HPDE6-E6E7 (cell line): ENCODE measurements around the gene PSMC2.
"Not testable (repeated sequence)": the region's sequence is repeated elsewhere in the genome, so short reads cannot be mapped to it uniquely, and the experiment has no call there.

ENCODE experiments used
- DNase-seq: peaks from one replicate; pipeline ENCODE4 v3.0.0; 2011; ENCODE audit warnings: missing footprints; ENCODE audit errors: extremely low spot score

The PSMC2 gene

GRCh38 chr7:103379270-103379975 lies 32.0 kb downstream of the PSMC2 start:
- DNase-seq = no peak

GRCh38 chr7:103380395-103381191 lies 33.1 kb downstream of the PSMC2 start:
- no peak for DNase-seq

GRCh38 chr7:103381280-103382031 lies 34.0 kb downstream of the PSMC2 start:
- no peak for DNase-seq

- DNase-seq = no peak
Observed at GRCh38 chr7:103382032-103382402, 34.6 kb downstream of the PSMC2 start.

GRCh38 chr7:103387242-103387641 lies 39.8 kb downstream of the PSMC2 start:
- DNase-seq = no peak

GRCh38 chr7:103388469-103389140 lies 41.2 kb downstream of the PSMC2 start:
- DNase-seq = no peak

GRCh38 chr7:103389263-103389662 lies 41.8 kb downstream of the PSMC2 start:
- no peak for DNase-seq

GRCh38 chr7:103391150-103391549 lies 43.7 kb downstream of the PSMC2 start:
- no peak for DNase-seq

GRCh38 chr7:103391976-103392375 lies 44.5 kb downstream of the PSMC2 start:
- DNase-seq = no peak

- no peak for DNase-seq
Observed at GRCh38 chr7:103394566-103394965, 47.1 kb downstream of the PSMC2 start.

GRCh38 chr7:103395071-103395470 lies 47.6 kb downstream of the PSMC2 start:
- no peak for DNase-seq

GRCh38 chr7:103396471-103396870 lies 49.0 kb downstream of the PSMC2 start:
- DNase-seq = no peak

GRCh38 chr7:103398483-103399127 lies 51.2 kb downstream of the PSMC2 start:
- DNase-seq = no peak

GRCh38 chr7:103399687-103400086 lies 52.2 kb downstream of the PSMC2 start:
- DNase-seq = not testable (repeated sequence)

GRCh38 chr7:103405789-103406613 lies 58.6 kb downstream of the PSMC2 start:
- not testable (repeated sequence) for DNase-seq

GRCh38 chr7:103412151-103412550 lies 64.7 kb downstream of the PSMC2 start:
- no peak for DNase-seq

GRCh38 chr7:103413407-103413806 lies 66.0 kb downstream of the PSMC2 start:
- no peak for DNase-seq

- no peak for DNase-seq
Observed at GRCh38 chr7:103418241-103418640, 70.8 kb downstream of the PSMC2 start.
